ENCODE results near the gene SPSB1.

DNA sequence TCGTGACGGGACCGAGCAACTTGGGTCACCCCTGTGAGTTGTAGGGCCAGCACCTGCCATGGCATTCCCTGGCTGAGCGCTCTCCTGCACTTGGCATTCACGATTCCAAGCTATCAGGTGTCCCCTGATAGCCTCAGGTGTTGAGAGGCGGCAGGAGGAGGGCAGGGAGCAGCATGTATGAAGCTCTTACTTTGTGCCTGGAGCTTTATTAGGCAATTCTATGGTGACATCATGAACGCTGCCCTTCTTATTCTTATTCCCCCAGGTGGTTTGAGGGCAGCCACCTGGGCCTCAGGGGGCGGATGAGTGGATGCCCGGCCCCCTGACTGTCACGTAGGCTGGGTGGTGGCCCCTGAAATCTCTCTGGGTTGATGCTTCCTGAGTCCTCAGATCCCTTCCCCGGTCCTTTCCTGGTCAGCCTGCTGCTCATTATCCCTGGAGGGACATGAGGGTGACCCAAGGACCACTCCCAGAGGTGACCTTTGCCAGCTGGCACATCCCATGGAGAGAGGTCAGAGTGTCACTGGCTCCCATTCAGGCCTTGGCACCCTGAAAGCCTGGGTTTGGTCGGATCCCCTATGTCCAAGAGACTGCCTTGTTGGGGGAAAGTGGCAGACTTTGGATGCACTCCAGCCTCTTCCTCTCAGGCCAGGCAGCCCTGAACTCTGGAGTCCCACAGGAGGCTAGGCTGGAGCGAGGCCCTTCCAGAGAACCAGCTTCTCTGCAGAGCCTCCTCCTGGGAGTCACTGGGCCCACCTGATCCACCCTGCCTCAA lies 51.9 kb downstream of the SPSB1 start:
- TF ChIP-seq, protein P1, sequence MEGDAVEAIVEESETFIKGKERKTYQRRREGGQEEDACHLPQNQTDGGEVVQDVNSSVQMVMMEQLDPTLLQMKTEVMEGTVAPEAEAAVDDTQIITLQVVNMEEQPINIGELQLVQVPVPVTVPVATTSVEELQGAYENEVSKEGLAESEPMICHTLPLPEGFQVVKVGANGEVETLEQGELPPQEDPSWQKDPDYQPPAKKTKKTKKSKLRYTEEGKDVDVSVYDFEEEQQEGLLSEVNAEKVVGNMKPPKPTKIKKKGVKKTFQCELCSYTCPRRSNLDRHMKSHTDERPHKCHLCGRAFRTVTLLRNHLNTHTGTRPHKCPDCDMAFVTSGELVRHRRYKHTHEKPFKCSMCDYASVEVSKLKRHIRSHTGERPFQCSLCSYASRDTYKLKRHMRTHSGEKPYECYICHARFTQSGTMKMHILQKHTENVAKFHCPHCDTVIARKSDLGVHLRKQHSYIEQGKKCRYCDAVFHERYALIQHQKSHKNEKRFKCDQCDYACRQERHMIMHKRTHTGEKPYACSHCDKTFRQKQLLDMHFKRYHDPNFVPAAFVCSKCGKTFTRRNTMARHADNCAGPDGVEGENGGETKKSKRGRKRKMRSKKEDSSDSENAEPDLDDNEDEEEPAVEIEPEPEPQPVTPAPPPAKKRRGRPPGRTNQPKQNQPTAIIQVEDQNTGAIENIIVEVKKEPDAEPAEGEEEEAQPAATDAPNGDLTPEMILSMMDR (IDR thresholded peaks at IDR 0.05; ENCODE audit: low read length), result no peak
- TF ChIP-seq EZH2 (optimal IDR thresholded peaks at IDR 0.05; ENCODE audit: low read depth, low read length) (no peak), EZH2phosphoT487 (IDR thresholded peaks at IDR 0.05; ENCODE audit: low read length) (no peak)
